NCI-H187 treated with DMSO at 0.1 percent for 48 hours (cell line): Measurements from ENCODE around the gene PARD3B.

Source experiments
- DNase-seq: peaks from one replicate; lab custom pipeline; 2025; lab: John Stamatoyannopoulos, UW

The PARD3B gene

DNA sequence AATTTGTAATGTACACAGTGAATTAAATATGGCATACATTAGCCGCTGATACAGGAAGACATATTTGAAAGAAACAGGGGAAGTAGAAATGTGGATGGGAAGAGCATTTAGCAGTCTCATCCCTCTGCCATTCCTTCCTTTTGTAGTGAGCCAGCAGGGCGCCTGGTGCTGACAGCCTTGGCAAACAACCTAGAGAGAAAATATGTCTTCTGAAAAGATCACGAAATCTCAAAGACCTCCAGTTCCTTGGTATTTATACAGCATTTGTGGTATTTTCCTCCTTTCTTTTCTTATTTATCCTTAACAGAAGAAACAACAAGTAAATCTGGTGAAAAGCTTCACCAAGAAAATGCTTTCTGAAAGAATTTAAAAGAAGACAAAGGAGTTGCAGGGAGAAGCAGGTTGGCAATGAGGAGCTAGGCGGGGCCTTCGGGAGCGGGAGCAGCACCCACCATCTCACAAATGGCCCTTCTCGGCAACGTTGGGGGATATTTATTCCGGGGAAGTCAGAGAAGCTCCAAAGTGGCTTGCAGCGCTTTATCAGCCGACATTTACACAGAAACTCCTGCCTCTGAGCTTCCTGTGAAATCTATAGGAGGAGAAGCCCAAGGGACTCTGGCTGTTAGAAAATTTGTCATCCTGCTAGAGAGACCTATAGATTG lies 731.0 kb downstream of the PARD3B start:
- no peak for DNase-seq

DNA sequence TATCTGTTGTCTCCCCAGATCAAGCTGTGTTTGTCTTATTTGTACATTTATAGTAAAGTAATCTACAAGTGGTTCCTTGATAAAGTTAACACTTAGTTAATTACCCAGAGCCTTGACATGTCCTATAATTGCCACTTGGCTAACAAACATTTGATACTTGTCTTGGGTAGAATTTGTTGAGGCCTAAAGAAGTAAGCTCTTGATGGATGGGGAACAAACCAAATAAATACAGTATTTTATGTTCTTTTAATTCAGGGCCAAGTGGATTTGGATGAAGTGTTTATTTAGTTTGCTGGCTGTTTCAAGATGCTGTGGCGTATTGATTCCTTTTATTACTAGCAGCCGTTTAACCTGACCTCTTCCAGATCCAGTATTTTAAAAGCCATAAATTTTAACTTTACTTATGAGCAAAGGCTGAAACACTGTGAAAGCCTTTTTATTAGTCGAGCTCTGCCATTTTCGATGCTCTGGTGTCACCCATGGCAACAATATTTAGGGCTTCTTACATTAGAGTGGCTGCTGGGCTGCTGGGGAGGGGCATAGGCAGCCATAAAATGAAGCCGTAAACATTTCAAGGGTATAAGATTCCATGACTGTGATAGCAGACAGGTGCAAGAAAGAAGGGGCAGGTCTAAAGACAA lies 735.4 kb downstream of the PARD3B start:
- DNase-seq = peak; percentile 56

DNA sequence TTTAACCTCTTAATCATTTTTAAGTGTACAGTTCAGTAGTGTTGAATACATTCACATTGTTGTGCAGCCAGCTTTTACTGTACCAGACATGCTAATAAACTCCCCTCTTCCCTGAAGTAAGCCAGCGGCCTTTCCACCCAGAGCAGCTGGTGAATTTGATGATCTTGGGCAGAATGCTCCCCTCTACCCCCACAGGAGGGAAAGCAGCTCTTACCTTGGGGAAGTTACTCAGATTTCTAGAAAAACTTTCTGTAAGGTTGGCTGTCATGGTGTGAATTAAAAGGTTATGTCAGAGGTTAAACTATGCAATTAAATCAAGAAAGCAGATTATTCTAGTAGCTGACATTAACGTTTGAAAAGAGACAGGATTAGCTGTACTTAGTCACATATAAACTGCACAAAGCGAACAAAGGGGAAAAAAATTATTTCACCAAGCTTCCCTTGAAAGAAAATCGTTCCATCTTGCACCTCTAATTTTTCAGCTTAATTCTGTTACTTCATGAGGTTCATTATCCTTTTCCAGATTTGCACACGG lies 738.5 kb downstream of the PARD3B start:
- DNase-seq = no peak

- no peak for DNase-seq
Measured at GRCh38 chr2:205284334-205284733, 739.1 kb downstream of the PARD3B start.

DNA sequence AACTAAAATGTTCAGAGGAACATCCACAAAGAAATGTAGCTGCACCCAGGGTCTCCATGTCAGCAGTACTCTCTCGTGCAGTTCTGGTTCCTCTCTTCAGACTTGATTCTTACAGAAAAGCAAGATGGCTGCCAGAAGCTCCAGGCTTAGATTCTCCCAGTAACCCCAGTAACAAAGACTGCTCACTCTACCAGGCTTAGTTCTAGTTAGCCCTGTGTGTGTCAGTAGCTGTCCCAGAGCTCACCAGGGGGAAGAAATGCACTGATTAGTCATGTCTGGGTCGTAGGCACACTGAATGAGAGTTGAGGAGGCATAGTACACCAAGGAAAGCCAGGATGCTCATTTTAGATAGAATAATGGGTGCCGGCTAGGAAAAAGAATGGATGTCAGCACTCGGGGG lies 742.0 kb downstream of the PARD3B start:
- DNase-seq = no peak

- DNase-seq = no peak
Measured at GRCh38 chr2:205288686-205289085, 743.4 kb downstream of the PARD3B start.

- DNase-seq = no peak
Measured at GRCh38 chr2:205290299-205290698, 745.0 kb downstream of the PARD3B start.

DNA sequence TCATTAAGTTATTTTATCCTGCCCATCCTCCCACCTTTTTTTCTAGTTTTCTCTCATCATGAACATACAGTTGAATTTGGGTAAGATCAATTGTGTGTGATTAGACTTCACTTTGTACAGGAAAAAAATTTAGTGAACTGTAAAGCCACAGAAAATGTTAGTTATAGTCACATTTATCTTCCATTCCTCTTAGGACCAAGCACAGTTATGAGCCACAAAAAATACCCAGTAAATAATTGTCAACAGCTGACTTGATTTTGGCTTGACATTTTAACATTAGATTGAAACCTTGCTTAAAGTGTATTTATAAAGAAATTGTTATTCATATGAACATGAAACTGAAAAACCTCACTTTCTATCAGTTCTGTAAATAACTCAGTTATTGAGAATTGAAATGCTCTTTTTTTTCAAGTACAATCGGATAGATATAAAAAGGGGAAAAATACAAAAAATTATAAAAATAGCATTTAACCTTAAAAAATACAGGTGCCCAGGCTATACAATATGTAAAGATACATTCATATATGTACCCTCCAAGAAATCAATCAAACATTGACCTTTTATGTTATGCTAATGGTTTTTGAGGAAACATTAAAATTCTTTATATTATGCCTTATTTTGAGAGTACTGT lies 747.5 kb downstream of the PARD3B start:
- no peak for DNase-seq

GRCh38 chr2:205293559-205293958 lies 748.3 kb downstream of the PARD3B start:
- DNase-seq = no peak

GRCh38 chr2:205296959-205297358 lies 751.7 kb downstream of the PARD3B start:
- no peak for DNase-seq

GRCh38 chr2:205297368-205297767 lies 752.1 kb downstream of the PARD3B start:
- no peak for DNase-seq

GRCh38 chr2:205297846-205298245 lies 752.6 kb downstream of the PARD3B start:
- DNase-seq = no peak

- no peak for DNase-seq
Measured at GRCh38 chr2:205311201-205311600, 765.9 kb downstream of the PARD3B start.

- no peak for DNase-seq
Measured at GRCh38 chr2:205321231-205321630, 776.0 kb downstream of the PARD3B start.

GRCh38 chr2:205323929-205324328 lies 778.7 kb downstream of the PARD3B start:
- DNase-seq = no peak

- no peak for DNase-seq
Measured at GRCh38 chr2:205324355-205324754, 779.1 kb downstream of the PARD3B start.

- no peak for DNase-seq
Measured at GRCh38 chr2:205333351-205333750, 788.1 kb downstream of the PARD3B start.

DNA sequence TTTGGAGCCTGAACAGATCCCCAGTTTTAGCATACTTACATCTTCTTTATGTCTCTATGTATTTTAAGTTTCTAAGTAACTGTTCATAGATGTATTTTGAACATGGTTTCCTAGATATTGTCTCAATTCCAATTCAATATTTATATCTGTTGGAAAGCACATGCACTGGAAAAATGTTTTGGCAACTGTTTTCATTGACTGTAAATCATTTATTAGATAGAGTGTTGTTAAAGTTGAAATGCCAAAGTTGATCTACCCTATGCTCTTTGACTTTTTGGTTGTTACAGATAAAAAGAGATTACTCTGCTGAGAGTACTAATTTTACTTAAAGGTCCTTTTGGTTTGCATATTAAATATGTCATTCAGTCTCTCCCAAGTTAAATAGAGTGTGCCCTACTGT lies 792.0 kb downstream of the PARD3B start:
- DNase-seq = no peak

DNA sequence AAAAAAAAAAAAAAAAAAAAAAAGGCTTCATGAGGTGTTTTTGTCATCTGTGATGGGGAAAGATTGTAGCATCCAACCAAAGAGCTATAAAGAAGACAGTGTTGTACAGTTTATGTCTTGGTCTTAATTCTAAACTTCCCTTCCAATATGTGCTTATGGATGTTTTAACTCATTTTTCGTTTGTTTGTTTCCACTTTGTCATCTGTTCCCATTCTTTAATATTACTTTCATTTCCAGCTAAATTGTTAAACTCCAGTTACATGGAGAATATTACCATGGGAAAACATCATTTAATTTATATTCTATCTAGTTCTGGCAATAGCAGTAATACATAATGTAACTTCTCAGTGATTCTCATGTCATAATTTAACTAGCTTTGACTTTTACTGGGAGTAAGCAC lies 792.9 kb downstream of the PARD3B start:
- DNase-seq = no peak

DNA sequence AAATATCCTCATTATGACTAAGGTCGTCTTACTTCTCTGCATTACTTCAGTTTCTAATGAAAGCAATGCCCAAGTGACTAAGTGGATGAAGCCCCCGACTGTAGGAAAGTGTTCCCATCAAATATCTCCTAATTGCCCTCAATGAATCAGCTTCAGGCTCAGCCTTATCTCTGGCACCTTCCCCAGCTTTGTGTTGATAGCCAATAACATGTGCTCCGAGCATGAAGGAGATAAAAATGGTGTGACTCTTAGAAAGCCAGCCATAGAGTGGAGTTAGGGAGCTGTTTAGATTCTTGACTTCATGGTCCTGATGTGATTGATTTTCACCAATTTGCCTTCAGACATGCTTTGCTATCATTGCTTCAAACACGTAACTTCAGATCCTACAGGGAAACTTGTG lies 797.8 kb downstream of the PARD3B start:
- DNase-seq = no peak

GRCh38 chr2:205346649-205347048 lies 801.4 kb downstream of the PARD3B start:
- DNase-seq = no peak

DNA sequence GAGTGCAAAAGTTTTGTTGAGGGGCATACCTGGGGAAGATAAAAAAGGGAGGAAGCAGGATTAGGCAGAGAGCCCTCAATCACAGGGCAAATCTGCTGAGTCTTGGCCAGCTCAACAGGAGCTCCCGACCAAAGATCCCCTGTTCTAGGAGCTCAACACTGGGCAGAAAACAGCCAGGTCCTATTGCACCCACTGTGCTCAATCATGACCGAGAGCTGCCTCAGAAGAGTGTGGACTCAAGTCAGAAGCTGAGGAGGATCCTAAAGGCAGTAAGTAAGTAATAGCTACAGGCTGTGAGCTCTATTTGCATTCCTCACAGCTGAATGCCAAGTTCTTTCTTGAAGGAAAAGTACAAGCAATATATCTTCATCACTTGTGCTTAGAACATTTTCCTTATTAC lies 802.6 kb downstream of the PARD3B start:
- no peak for DNase-seq

DNA sequence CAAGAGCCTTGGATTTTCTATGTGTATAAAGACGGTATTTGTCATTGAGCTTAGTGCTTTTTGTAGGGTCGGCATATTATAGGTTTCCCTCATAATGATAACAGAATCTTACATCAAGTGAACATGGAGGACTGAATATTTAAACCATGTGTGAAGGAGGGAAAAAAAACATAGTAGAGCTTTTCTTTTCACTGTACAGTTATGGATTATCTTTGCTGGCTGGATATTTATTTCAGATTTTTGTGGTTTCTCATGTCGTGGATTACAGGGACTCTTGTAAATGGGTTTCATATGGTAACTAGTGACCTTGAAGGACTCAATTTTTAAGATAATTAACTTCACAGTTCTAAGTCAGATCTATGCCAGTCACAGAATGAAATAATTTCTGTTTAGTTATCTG lies 806.8 kb downstream of the PARD3B start:
- DNase-seq = no peak
